ENCODE results near the gene SHANK2. TPM values are rescaled to one million over a fixed set of nuclear protein-coding genes. Genes with fewer than 3 reads are reported as not detected.

SHANK2 gene
- total and polyA plus RNA-seq, 2 of the 4 experiments (the other 2 are of a cell fraction) = 1.6 to 2.2 TPM

- no peak overlapping the region for H2AK5ac ChIP-seq (ENCODE audit: low read depth, low read length)
- H3K4me3 ChIP-seq (ENCODE audit: insufficient read depth, low read depth, low read length) = no peak overlapping the region
- peaks cover 10% of the 10 kb centered on the region for H3K4me1 ChIP-seq (ENCODE audit: control insufficient read depth, insufficient read depth, low read length)
- no peak overlapping the region for H2AK9ac ChIP-seq (replicated peaks; ENCODE audit: low read depth, low read length, poor library complexity)
- H2BK120ac ChIP-seq (ENCODE audit: low read depth, low read length) = no peak overlapping the region
- no peaks in the 10 kb centered on the region for H3K9me3 ChIP-seq (ENCODE audit: control insufficient read depth, insufficient read depth, low read length)
- intact Hi-C loops (cut with micrococcal nuclease) = no loop called here
- H2BK15ac ChIP-seq (ENCODE audit: low read depth, low read length) = no peak overlapping the region
- H3K18ac ChIP-seq (ENCODE audit: low read depth, low read length) = no peak overlapping the region
- H4K8ac ChIP-seq (ENCODE audit: low read depth in 2 of 2, low read length in 2 of 2) = no peak overlapping the region
- H4K5ac ChIP-seq (ENCODE audit: low read depth, low read length) = no peak overlapping the region
- H4K20me1 ChIP-seq (ENCODE audit: insufficient read depth, low read length) = no peaks in the 10 kb centered on the region; the same call in 1 of the 2 replicates
- dilution Hi-C loops (cut with HindIII; ENCODE audit: low sequenced_read_pairs, unreplicated experiment) = no loop called here
- H3K27ac ChIP-seq (ENCODE audit: insufficient read depth, low read length) = no peak overlapping the region
- no TSS peak for BruUV-seq (replicated peaks)
- no peak overlapping the region for H3K9ac ChIP-seq (ENCODE audit: low read depth, low read length)
- in situ Hi-C loops (cut with MboI; ENCODE audit: low sequenced_read_pairs) = no loop called here
- H3K27me3 ChIP-seq (ENCODE audit: control insufficient read depth, insufficient read depth, low read length) = no peaks in the 10 kb centered on the region
- no peak overlapping the region for H3K23ac ChIP-seq (ENCODE audit: low read depth, low read length)
- ChIA-PET CTCF (no interaction called here), POLR2A (ENCODE audit: unreplicated experiment) (no interaction called here)
- H3K14ac ChIP-seq (replicated peaks; ENCODE audit: low read depth, low read length) = no peak overlapping the region
- no peak for DNase-seq
- no peaks in the 10 kb centered on the region; a peak in 2 of 4 replicates for H3K79me1 ChIP-seq (ENCODE audit: low read depth in 1 of 2, low read length in 2 of 2)
- no peak overlapping the region for H2BK5ac ChIP-seq (ENCODE audit: low read depth, low read length, poor library complexity, severe bottlenecking)
- no peak overlapping the region for H2BK20ac ChIP-seq (ENCODE audit: low read depth, low read length)
- WGBS, 2 experiments (ENCODE audit: extremely low coverage in 2 of 2, insufficient read length in 1 of 2) = no CpG with 5 or more reads among the region's 11 CpGs
- H2AFZ ChIP-seq (replicated peaks; ENCODE audit: low read length, poor library complexity) = no peak overlapping the region
- 0 out of 2 replicates have a peak, but pooled peaks cover 3% of the 10 kb centered on the region for H3K36me3 ChIP-seq (ENCODE audit: control insufficient read depth, insufficient read depth, low read length)
- H4K91ac ChIP-seq (ENCODE audit: insufficient read depth, low read depth, low read length) = no peak overlapping the region; the same call in 1 of the 2 replicates
- no peak overlapping the region for H3K56ac ChIP-seq (ENCODE audit: extremely low read depth, insufficient read depth, low read length)
- TF ChIP-seq CTCF (conservative IDR thresholded peaks at IDR 0.05; ENCODE audit: low read depth, low read length) = no peak
- no peak for TF ChIP-seq RAD21 (IDR thresholded peaks at IDR 0.05; ENCODE audit: low read length)
- TF ChIP-seq RFX5 (IDR thresholded peaks at IDR 0.05; ENCODE audit: low read depth, low read length) = no peak
- no peak for TF ChIP-seq CEBPB (IDR thresholded peaks at IDR 0.05; ENCODE audit: low read depth, low read length)
- no peak for TF ChIP-seq CHD1 (IDR thresholded peaks at IDR 0.05; ENCODE audit: low read depth, low read length)
- TF ChIP-seq MXI1 (IDR thresholded peaks at IDR 0.05; ENCODE audit: borderline replicate concordance, low read depth, low read length) = no peak
- TF ChIP-seq MAZ (IDR thresholded peaks at IDR 0.05; ENCODE audit: borderline replicate concordance, low read depth, low read length) = no peak
- TF ChIP-seq SMC3 (IDR thresholded peaks at IDR 0.05; ENCODE audit: low read depth, low read length) = no peak
- TF ChIP-seq USF2 (IDR thresholded peaks at IDR 0.05; ENCODE audit: low read depth, low read length) = no peak
- TF ChIP-seq FOS (IDR thresholded peaks at IDR 0.05; ENCODE audit: low read depth, low read length) = no peak
- TF ChIP-seq NFE2L2 (IDR thresholded peaks at IDR 0.05; ENCODE audit: low read depth, low read length) = no peak
- no peak for TF ChIP-seq POLR2A (IDR thresholded peaks at IDR 0.05; ENCODE audit: low read depth, low read length)
- TF ChIP-seq RCOR1 (IDR thresholded peaks at IDR 0.05; ENCODE audit: insufficient replicate concordance, low read length) = no peak
- no peak for TF ChIP-seq BHLHE40 (IDR thresholded peaks at IDR 0.05; ENCODE audit: low read depth, low read length)
- TF ChIP-seq ELK1 (IDR thresholded peaks at IDR 0.05; ENCODE audit: borderline replicate concordance, low read depth, low read length) = no peak
- no peak for TF ChIP-seq MAFK (IDR thresholded peaks at IDR 0.05; ENCODE audit: low read depth, low read length)
- ATAC-seq (ENCODE audit: low read depth) = no peak
- no peaks in the 10 kb centered on the region for H3K9me1 ChIP-seq (ENCODE audit: insufficient read depth, low read length)
- H3K4ac ChIP-seq (ENCODE audit: low read depth, low read length) = no peak overlapping the region
- H3K4me2 ChIP-seq (ENCODE audit: low read depth, low read length) = no peak overlapping the region
These were observed 48.7 kb downstream of the SHANK2 start for GRCh38 chr11:71203681-71204080.
